Endothelial cell (in vitro differentiated cells): Measurements from ENCODE around the gene C19orf47. TPM values are rescaled to one million over a fixed set of nuclear protein-coding genes. Genes with fewer than 3 reads are reported as not detected.
A peak's percentile ranks its signal among the peaks of the same experiment; 100 is the strongest.

Experiments
- DNase-seq: peaks from one replicate; pipeline ENCODE4 v3.0.0; 2021; ENCODE audit warnings: low spot score
- H3K27ac Mint-ChIP-seq: one replicate; pipeline ENCODE4 v1.8.0; 2021; ENCODE audit warnings: mixed read lengths, inconsistent platforms; ENCODE audit not compliant: unreplicated experiment
- H3K27me3 Mint-ChIP-seq: one replicate; pipeline ENCODE4 v1.8.0; 2021; ENCODE audit warnings: mild to moderate bottlenecking, moderate library complexity, mixed read lengths, inconsistent platforms; ENCODE audit not compliant: unreplicated experiment
- H3K36me3 Mint-ChIP-seq: one replicate; pipeline ENCODE4 v1.8.0; 2021; ENCODE audit warnings: mild to moderate bottlenecking, low read depth, mixed read lengths, inconsistent platforms; ENCODE audit not compliant: unreplicated experiment
- H3K4me1 Mint-ChIP-seq: one replicate; pipeline ENCODE4 v1.8.0; 2021; ENCODE audit warnings: mild to moderate bottlenecking, mixed read lengths, inconsistent platforms; ENCODE audit not compliant: unreplicated experiment
- H3K4me3 Mint-ChIP-seq: one replicate; pipeline ENCODE4 v1.8.0; 2021; ENCODE audit warnings: mild to moderate bottlenecking, mixed read lengths, inconsistent platforms; ENCODE audit not compliant: unreplicated experiment
- H3K9me3 Mint-ChIP-seq: one replicate; pipeline ENCODE4 v1.8.0; 2021; ENCODE audit warnings: mixed read lengths, inconsistent platforms; ENCODE audit not compliant: unreplicated experiment
- total RNA-seq: library from RNA; stranded (reverse); fragmentation: NEBNext Ultra II Directional; extraction: Animal tissue kit (Norgen Biotek cat#: 25700); gene quantifications from one replicate; pipeline ENCODE4 v1.2.1, GENCODE V29; 2021; ENCODE audit not compliant: unreplicated experiment
- TF ChIP-seq, protein P1 (sequence below): fragments of 200-600 bp; sonication (generic); IDR thresholded peaks from one replicate; pipeline ENCODE4 v1.5.0; 2021; ENCODE audit warnings: antibody characterized with exemption; ENCODE audit not compliant: unreplicated experiment

Gene C19orf47
- total RNA-seq, 1 donor from 2014 or later: 17.9 TPM

DNA sequence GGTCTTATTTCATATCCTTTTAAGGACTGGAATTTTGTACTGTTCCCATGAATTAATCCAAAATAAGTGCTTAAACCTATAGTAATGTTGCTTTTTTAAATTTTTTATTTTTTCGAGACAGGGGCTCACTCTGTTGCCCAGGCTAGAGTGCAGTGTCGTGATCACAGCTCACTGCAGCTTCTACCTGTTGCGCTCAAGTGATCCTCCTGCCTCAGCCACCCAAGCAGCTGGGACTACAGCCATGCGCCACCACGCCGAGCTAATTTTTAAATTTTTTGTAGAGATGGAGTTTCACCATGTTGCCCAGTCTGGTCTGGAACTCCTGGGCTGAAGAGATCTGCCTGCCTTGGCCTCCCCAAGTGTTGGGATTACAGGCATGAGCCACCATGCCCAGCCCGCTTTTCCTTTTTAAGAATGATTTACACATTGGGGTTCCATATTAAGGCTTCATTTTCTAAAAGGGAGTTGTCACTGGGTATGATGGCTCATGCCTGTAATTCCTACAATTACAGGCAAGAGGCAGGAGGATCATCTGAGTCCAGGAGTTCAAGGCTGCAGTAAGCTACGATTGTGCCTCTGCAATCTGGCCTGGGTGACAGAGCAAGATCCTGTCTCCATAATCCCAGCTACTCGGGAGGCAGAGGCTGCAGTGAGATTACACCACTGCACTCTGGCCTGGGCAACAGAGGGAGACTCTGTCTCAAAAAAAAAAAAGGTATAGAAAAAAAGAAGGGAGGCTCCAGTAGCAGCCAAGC lies 34.8 kb downstream of the C19orf47 start:
- Mint-ChIP-seq H3K4me1 (no peaks in the 10 kb centered on the region), H3K4me3 (no peak overlapping the region), H3K27me3 (no peaks in the 10 kb centered on the region), H3K27ac (no peak overlapping the region), H3K9me3 (no peaks in the 10 kb centered on the region), H3K36me3 (peaks cover 4% of the 10 kb centered on the region)
- TF ChIP-seq, protein P1, sequence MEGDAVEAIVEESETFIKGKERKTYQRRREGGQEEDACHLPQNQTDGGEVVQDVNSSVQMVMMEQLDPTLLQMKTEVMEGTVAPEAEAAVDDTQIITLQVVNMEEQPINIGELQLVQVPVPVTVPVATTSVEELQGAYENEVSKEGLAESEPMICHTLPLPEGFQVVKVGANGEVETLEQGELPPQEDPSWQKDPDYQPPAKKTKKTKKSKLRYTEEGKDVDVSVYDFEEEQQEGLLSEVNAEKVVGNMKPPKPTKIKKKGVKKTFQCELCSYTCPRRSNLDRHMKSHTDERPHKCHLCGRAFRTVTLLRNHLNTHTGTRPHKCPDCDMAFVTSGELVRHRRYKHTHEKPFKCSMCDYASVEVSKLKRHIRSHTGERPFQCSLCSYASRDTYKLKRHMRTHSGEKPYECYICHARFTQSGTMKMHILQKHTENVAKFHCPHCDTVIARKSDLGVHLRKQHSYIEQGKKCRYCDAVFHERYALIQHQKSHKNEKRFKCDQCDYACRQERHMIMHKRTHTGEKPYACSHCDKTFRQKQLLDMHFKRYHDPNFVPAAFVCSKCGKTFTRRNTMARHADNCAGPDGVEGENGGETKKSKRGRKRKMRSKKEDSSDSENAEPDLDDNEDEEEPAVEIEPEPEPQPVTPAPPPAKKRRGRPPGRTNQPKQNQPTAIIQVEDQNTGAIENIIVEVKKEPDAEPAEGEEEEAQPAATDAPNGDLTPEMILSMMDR: no peak
- no peak for DNase-seq

DNA sequence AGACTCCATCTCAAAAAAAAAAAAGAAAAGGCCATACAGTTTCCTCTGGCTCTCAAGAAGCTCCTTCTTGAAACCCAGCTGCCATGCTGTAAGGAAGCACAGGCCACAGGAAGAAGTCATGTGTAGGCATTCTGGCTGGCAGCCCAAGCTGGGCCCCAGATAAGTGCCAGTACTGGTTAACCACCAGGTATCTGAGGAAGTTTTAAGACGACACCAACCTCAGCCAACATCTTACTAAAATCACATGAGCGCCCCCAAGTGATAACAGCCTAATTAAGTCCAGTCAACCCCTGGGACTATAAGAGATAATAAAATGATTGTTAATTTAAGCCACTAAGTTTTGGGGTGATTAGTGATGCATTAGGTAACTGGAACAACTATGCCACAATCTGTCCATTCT lies 35.7 kb downstream of the C19orf47 start:
- H3K27ac Mint-ChIP-seq: no peak overlapping the region
- TF ChIP-seq, protein P1: no peak

DNA sequence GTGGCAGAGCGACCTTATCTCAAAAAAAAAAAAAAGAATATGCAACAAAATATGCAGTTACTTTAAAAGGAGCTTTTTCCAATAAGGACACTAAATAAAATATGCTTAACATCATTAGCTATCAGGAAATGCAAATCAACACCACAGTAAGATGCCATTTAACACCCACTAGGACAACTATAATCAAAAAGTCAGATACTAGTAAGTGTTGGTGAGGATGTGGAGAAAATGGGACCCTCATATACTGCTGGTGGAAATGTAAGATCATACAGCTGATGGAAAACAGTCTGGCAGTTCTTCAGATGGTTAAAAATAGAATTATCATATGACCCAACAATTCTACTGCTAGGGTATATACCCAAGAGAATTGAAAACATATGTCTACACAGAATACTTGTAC lies 38.5 kb downstream of the C19orf47 start:
- Mint-ChIP-seq H3K9me3 (no peaks in the 10 kb centered on the region), H3K4me1 (no peaks in the 10 kb centered on the region), H3K27me3 (no peaks in the 10 kb centered on the region), H3K4me3 (no peak overlapping the region), H3K36me3 (no peaks in the 10 kb centered on the region), H3K27ac (no peak overlapping the region)
- DNase-seq: no peak
- TF ChIP-seq, protein P1: no peak

More for the DNA sequence above, 35.7 kb downstream of the C19orf47 start:
- Mint-ChIP-seq H3K9me3 (no peaks in the 10 kb centered on the region), H3K4me1 (no peaks in the 10 kb centered on the region), H3K27me3 (no peaks in the 10 kb centered on the region), H3K4me3 (no peak overlapping the region), H3K36me3 (peaks cover 4% of the 10 kb centered on the region)
- no peak for DNase-seq

DNA sequence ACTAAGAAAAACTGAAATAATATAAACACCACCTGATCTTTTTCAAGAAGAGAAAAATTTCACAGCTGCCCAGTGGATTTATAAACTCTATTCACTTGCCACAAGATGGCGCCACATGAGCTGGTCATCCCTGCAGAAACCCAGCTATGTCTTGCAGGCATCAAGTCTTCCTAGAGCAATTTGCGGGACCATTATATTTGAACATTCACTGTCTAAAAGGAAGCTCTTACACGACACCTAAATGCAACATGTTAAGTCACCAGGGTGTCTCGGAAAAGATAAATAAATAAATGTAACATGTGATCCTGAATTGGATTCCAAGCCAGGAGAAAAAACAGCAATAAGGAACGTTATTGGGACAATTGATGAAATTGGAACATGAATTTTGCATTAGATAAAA lies 42.8 kb downstream of the C19orf47 start:
- H3K4me1 Mint-ChIP-seq: peaks cover 8% of the 10 kb centered on the region
- DNase-seq: peak; percentile 80
- H3K36me3 Mint-ChIP-seq: no peaks in the 10 kb centered on the region
- no peak overlapping the region for H3K27ac Mint-ChIP-seq
- no peak overlapping the region for H3K4me3 Mint-ChIP-seq
- H3K9me3 Mint-ChIP-seq: no peaks in the 10 kb centered on the region
- TF ChIP-seq, protein P1: peak; percentile 81
- H3K27me3 Mint-ChIP-seq: no peaks in the 10 kb centered on the region

DNA sequence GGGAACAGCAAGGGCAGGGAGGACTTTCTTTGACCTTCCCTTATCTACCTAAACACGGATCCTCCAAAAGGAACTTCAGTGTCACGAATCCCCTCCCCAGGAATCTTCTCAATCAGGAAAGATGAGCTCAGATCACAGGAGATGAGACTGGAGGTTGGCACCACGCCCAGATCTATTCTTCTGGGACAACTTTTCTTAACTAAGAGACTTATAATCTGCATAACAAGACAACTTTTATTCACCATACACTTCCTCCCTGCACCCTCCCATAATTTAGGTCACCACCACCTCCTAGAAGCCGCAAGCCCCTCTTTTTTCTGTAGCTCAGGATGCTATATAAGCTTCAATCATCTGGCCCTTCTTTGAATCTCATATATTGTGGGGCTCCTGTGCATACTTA lies 43.9 kb downstream of the C19orf47 start:
- Mint-ChIP-seq H3K27ac (no peak overlapping the region), H3K4me1 (peaks cover 8% of the 10 kb centered on the region), H3K9me3 (no peaks in the 10 kb centered on the region), H3K36me3 (no peaks in the 10 kb centered on the region), H3K27me3 (no peaks in the 10 kb centered on the region), H3K4me3 (no peak overlapping the region)
- TF ChIP-seq, protein P1: no peak
- DNase-seq: no peak
